Smooth muscle cell of the umbilical artery (primary cell): Measurements from ENCODE around the gene KLHDC4. TPM values are rescaled to one million over a fixed set of nuclear protein-coding genes. Genes with fewer than 3 reads are reported as not detected.

Source experiments
- total RNA-seq: library from RNA; depleted of rRNA; stranded (reverse); fragments of >200 nt; gene quantifications from 2 replicates; pipeline ENCODE4 v1.2.3, GENCODE V29; 2014

KLHDC4 gene
- total RNA-seq: 16.9 and 26.2 TPM in 2 replicates

GRCh38 chr16:87765776-87766484 lies at the start of gene KLHDC4:
Gene KLHDC4, minus strand, starts transcription at chr16:87765986. Its CDS starts 96 bp downstream, at chr16:87765890.

Other genes with a start within 250 kb of the KLHDC4 start
- gene JPH3, start 163.5 kb downstream of the KLHDC4 start, total RNA-seq: not detected in 2 replicates
- gene SLC7A5, start 103.5 kb upstream of the KLHDC4 start, total RNA-seq: 37.4 and 71.1 TPM in 2 replicates
- not detected in 2 replicates for gene CA5A, start 170.5 kb upstream of the KLHDC4 start, total RNA-seq
- 25.2 and 28.8 TPM in 2 replicates for gene BANP, start 185.4 kb upstream of the KLHDC4 start, total RNA-seq